Right lobe of liver (tissue), 6 donors: ENCODE measurements around the gene PRDM15. TPM values are rescaled to one million over a fixed set of nuclear protein-coding genes. Genes with fewer than 3 reads are reported as not detected.

ENCODE experiments used
- ATAC-seq, 4 donors: fragments of 200-7000 bp; cut with Tn5 transposase; one replicate each; pipeline ENCODE4 v1.9.1; 2020; ENCODE audit warnings: mild to moderate bottlenecking in 4 of 4, moderate library complexity in 4 of 4
- DNase-seq, 3 donors: peaks; one replicate each; pipeline ENCODE4 v3.0.0-alpha.2; 2020
- H3K27ac ChIP-seq, 3 donors: fragments of 200-600 bp; one replicate each; pipeline ENCODE4 v1.8.0; 2022
- H3K27me3 ChIP-seq, 2 donors: fragments of 200-600 bp; one replicate each; pipeline ENCODE4 v1.8.0; 2022
- H3K36me3 ChIP-seq, 4 donors: fragments of 200-600 bp; sonication (generic) in 1 of 4; one replicate each; pipeline versions ENCODE4 v1.5.1 to v1.8.0; 2017 to 2022; ENCODE audit warnings: control low read depth in 1 of 4
- H3K4me1 ChIP-seq, 4 donors: fragments of 200-600 bp; sonication (generic) in 1 of 4; one replicate each; pipeline versions ENCODE4 v1.5.1 to v1.8.0; 2017 to 2022; ENCODE audit warnings: control low read depth in 1 of 4
- H3K4me3 ChIP-seq, 3 donors: fragments of 200-600 bp; one replicate each; pipeline ENCODE4 v1.8.0; 2022
- H3K9me3 ChIP-seq, 4 donors: fragments of 200-600 bp; sonication (generic) in 1 of 4; one replicate each; pipeline versions ENCODE4 v1.5.1 to v1.8.0; 2017 to 2022; ENCODE audit warnings: control low read depth in 1 of 4
- POLR2A ChIP-seq: fragments of 450-650 bp; IDR thresholded peaks from one replicate; pipeline ENCODE4 v1.6.1; 2017; ENCODE audit warnings: antibody characterized with exemption, mild to moderate bottlenecking
- WGBS: methylation state at CpG from one replicate; pipeline ENCODE4 v1.1.6; 2018; ENCODE audit warnings: low coverage, low lambda C conversion rate; ENCODE audit not compliant: insufficient coverage; ENCODE audit errors: missing lambda C conversion rate; 5-methylcytosine and 5-hydroxymethylcytosine counted together
- intact Hi-C, 2 donors: fragments of 100-400 bp; cut with DNase I; formaldehyde crosslinking; loops; one replicate each; pipeline versions ENCODE4 v1.11.2 to v1.14.1; 2022
- small RNA-seq, 2 experiments: library from RNA; depleted of rRNA; stranded (forward); fragments of <200 nt; gene quantifications; one replicate each; pipeline ENCODE3, GENCODE V24; 2016
- total RNA-seq, 6 experiments: library from RNA; depleted of rRNA in 2 of 6; stranded (reverse); fragments of >200 nt in 2 of 6; fragmentation: NEBNext Ultra II Directional in 3 of 6; extraction: Animal tissue kit (Norgen Biotek cat#: 25700) in 3 of 6; gene quantifications; one replicate each; pipeline versions ENCODE4 v1.1.0 to v1.2.4, GENCODE V29; 2016 to 2023
- TF ChIP-seq, protein P1 (sequence below), 4 donors: fragments of 200-600 bp in 3 of 4; fragments of 450-650 bp in 1 of 4; IDR thresholded peaks; one replicate each; pipeline versions ENCODE4 v1.5.1 to v1.8.0; 2016 to 2022; ENCODE audit warnings: antibody characterized with exemption in 4 of 4, mild to moderate bottlenecking in 2 of 4
- donor health status: DM: no; HTN: yes; CAD: no.
- donor health status: DM: no; HTN: no; CAD: no.
- donor health status: DM: no; HTN: no; CAD: no.
- donor health status: DM: no; HTN: yes; CAD: no.
- donor health status: DM: no; HTN: yes; CAD: no.

Gene PRDM15
- total RNA-seq, 6 experiments from 2014 or later, result 1.9 to 4.0 (median 2.7) TPM

DNA sequence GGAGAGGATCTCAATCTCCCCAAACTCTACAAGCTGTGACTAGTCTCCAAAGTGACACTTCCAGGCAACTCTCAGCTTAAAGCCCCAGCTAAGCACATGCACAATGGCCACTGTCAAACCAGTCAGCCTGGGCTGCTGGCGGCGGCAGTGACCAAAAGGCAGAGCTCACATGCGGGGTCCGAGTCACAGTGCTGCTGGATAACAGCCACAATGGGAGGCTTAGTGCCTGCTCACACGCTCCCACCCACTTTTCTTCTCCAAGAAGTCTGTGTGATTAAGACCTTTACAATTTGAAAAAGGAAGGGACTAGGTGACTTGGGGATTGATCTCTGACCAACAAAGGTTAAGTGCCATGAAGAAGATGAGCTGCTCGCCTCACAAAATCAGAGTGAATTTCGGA lies 129.1 kb downstream of the PRDM15 start:
- Histone ChIP-seq H3K9me3 (no peaks in the 10 kb centered on the region), H3K4me1 (peaks cover 0 to 42% (median 20%) of the 10 kb centered on the region in 4 donors), H3K36me3 (peaks cover 0 to 38% (median 15%) of the 10 kb centered on the region in 4 donors), H3K4me3 (no peak overlapping the region), H3K27ac (peak overlapping the region in 1 of 3 donors; percentile 68), H3K27me3 (no peaks in the 10 kb centered on the region)
- ATAC-seq (no peak), DNase-seq (no peak)
- WGBS, result 75% methylated on average over 7 of the region's 7 CpGs
- no peak for TF ChIP-seq POLR2A
- TF ChIP-seq, protein P1, sequence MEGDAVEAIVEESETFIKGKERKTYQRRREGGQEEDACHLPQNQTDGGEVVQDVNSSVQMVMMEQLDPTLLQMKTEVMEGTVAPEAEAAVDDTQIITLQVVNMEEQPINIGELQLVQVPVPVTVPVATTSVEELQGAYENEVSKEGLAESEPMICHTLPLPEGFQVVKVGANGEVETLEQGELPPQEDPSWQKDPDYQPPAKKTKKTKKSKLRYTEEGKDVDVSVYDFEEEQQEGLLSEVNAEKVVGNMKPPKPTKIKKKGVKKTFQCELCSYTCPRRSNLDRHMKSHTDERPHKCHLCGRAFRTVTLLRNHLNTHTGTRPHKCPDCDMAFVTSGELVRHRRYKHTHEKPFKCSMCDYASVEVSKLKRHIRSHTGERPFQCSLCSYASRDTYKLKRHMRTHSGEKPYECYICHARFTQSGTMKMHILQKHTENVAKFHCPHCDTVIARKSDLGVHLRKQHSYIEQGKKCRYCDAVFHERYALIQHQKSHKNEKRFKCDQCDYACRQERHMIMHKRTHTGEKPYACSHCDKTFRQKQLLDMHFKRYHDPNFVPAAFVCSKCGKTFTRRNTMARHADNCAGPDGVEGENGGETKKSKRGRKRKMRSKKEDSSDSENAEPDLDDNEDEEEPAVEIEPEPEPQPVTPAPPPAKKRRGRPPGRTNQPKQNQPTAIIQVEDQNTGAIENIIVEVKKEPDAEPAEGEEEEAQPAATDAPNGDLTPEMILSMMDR (IDR thresholded peaks at IDR 0.05), result no peak
- intact Hi-C loops, result no loop called here

DNA sequence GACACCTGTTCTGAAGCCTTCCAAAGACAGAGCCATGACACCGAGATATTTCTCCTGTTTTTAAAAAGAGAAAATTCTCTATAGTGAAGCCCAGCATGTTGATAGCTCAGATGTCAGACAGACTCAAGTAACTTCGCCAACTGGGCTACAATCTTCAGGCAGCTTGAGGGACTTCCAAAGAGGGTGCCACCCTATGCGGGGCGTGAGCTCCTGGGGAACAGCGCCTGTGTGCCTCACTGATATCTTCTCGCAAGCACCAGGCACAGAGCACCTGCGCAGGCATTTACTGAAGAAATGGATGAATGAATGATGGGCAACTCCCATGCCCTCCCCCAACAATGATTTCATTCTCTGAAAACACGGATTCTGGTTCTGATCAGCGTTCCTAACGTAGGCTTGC lies 129.9 kb downstream of the PRDM15 start:
- WGBS, result 98% methylated on average over 7 of the region's 10 CpGs
- TF ChIP-seq, protein P1 (IDR thresholded peaks at IDR 0.05), result no peak
- TF ChIP-seq POLR2A, result no peak
- intact Hi-C loops, result no loop called here
- ATAC-seq (no peak), DNase-seq (no peak)
- H3K27me3 ChIP-seq, result no peaks in the 10 kb centered on the region
- H3K27ac ChIP-seq, result no peak overlapping the region
- no peaks in the 10 kb centered on the region for H3K9me3 ChIP-seq
- peaks cover 0 to 44% (median 19%) of the 10 kb centered on the region in 4 donors for H3K36me3 ChIP-seq
- no peak overlapping the region for H3K4me3 ChIP-seq
- H3K4me1 ChIP-seq, result peaks cover 0 to 42% (median 20%) of the 10 kb centered on the region in 4 donors

Small RNA genes within 50 kb of the gene (small RNA-seq; reads per million reads assigned to genes)
- gene RF00334, result 0 reads per million in 2 experiments

Other genes starting within 250 kb of the PRDM15 start
- gene RIPK4, start 112.3 kb downstream of the PRDM15 start, total RNA-seq, result 10 to 100 TPM in 5 of 6 experiments, 1 to 10 TPM in 1; 6.7 to 18.7 (median 12.7) TPM
- 10 to 100 TPM in 1 of 6 experiments, 1 to 10 TPM in 5; 7.3 to 11.4 (median 8.3) TPM for gene C2CD2, start 74.7 kb upstream of the PRDM15 start, total RNA-seq
- 10 to 100 TPM in 4 of 6 experiments, 1 to 10 TPM in 2; 3.0 to 28.5 (median 11.2) TPM for gene ZBTB21, start 131.0 kb upstream of the PRDM15 start, total RNA-seq
- gene UMODL1, start 192.0 kb upstream of the PRDM15 start, total RNA-seq, result 1 to 10 TPM in 2 of 6 experiments, under 1 TPM in 2, not detected in 2; 0.06 to 1.2 (median 0.75) TPM